Colonic mucosa (tissue), 4 donors: ENCODE measurements around the gene FAM83C. TPM values are rescaled to one million over a fixed set of nuclear protein-coding genes. Genes with fewer than 3 reads are reported as not detected.

Experiments
- DNase-seq: peaks from one replicate; pipeline ENCODE4 v3.0.0-alpha.2; 2020
- H3K27ac ChIP-seq: fragments of 200-600 bp; one replicate; pipeline ENCODE4 v1.8.0; 2021
- H3K27me3 ChIP-seq: fragments of 200-600 bp; one replicate; pipeline ENCODE4 v1.8.0; 2021
- H3K36me3 ChIP-seq: fragments of 200-600 bp; one replicate; pipeline ENCODE4 v1.8.0; 2021
- H3K4me1 ChIP-seq: fragments of 200-600 bp; one replicate; pipeline ENCODE4 v1.8.0; 2021; ENCODE audit warnings: mild to moderate bottlenecking
- H3K4me3 ChIP-seq: fragments of 200-600 bp; one replicate; pipeline ENCODE4 v1.8.0; 2021
- H3K9ac ChIP-seq, 2 donors: one replicate each; pipeline ENCODE4 v1.7.0; 2013; ENCODE audit warnings: control low read depth in 2 of 2, low read depth in 2 of 2, low read length in 2 of 2
- H3K9me3 ChIP-seq: fragments of 200-600 bp; one replicate; pipeline ENCODE4 v1.8.0; 2021
- CTCF ChIP-seq: fragments of 200-600 bp; IDR thresholded peaks from one replicate; pipeline ENCODE4 v1.8.0; 2022; ENCODE audit warnings: antibody characterized with exemption, mild to moderate bottlenecking
- intact Hi-C: fragments of 100-400 bp; cut with DNase I; formaldehyde crosslinking; loops from one replicate; pipeline ENCODE4 v1.14.1; 2022
- total RNA-seq, 2 donors: library from RNA; stranded (reverse); fragmentation: NEBNext Ultra II Directional in 1 of 2; extraction: Animal tissue kit (Norgen Biotek cat#: 25700) in 1 of 2; gene quantifications; one replicate each; pipeline ENCODE4 v1.2.1, GENCODE V29; 2021
- donor health status: healthy.
- donor health status: DM: no; HTN: no; CAD: no.
- donor health status: DM: no; HTN: no; CAD: no.

The FAM83C gene
- total RNA-seq, 2 donors from 2014 or later = 0.45 TPM; not detected in 1

DNA sequence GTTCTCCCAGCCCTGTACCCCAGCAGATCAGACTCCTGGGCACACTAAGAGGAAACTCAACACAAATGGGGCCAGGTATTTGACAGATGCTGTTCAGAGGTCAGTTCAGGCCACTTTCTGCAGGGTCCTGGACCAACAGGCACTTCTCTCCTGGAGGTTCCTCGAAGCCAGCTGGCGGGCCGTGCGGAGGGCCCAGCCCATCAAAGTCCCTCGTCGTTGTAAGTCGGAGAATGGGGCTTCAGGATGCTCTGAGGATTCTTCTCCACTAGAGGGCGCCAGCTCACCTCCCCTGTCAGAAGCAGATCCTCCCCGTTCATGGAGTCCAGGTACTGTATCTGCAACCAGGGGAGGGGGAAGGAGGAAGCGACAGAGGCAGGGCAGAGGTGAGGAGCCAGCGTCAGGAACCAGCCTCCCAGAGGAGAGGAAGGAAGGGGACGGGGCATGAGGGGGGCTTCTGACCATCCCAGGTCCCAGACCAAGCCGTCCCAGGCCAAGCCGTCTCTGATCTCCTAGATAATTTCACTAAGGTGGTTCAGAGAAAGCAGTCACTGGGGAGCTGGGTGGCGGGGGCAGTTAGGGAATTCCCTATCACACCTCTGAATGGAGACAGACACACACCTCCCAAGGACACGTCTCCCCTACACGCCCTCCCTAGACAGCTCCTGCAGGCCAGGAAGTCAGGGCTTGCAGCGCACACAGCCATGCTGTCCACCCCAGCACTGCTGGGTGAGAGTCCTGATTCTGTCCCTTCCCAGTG is 11.7 kb upstream of the FAM83C start:
- Histone ChIP-seq H3K27ac (no peak overlapping the region), H3K9ac (peak overlapping the region in 1 of 2 donors; percentile 21), H3K36me3 (no peaks in the 10 kb centered on the region), H3K4me1 (no peaks in the 10 kb centered on the region), H3K27me3 (no peaks in the 10 kb centered on the region), H3K4me3 (no peak overlapping the region), H3K9me3 (no peaks in the 10 kb centered on the region)
- peak; percentile 87 for DNase-seq
- TF ChIP-seq CTCF = peak; percentile 83
- intact Hi-C loops = loop anchor here (5.0 kb wide), 1 partner anchor 128 kb away; no protein-coding TSS in a partner anchor

DNA sequence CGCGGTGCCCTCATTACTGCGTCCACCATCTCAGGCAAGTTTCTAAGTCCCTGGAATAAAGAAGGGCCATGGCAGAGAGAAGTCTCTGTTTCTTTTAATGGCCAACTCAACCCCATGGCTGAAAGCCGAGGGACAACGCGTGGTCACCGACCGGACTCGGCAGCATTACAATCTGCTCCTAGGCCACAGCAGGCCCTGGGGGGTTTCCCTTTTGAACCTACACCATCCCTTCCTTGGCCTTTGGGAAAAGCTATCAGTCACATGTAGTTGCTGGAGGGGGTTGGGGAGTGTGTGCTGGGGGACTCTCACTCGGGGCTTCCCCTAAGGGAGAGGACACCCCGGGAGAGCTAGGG is 11.1 kb upstream of the FAM83C start:
- Histone ChIP-seq H3K27me3 (no peaks in the 10 kb centered on the region), H3K36me3 (no peaks in the 10 kb centered on the region), H3K27ac (no peak overlapping the region), H3K4me1 (no peaks in the 10 kb centered on the region), H3K9me3 (no peaks in the 10 kb centered on the region), H3K9ac (peak overlapping the region in 1 of 2 donors; percentile 21), H3K4me3 (no peak overlapping the region)
- intact Hi-C loops = loop anchor here (5.0 kb wide), 1 partner anchor 129 kb away; no protein-coding TSS in a partner anchor
- no peak for TF ChIP-seq CTCF
- no peak for DNase-seq

GRCh38 chr20:35302421-35303335 is 10.5 kb upstream of the FAM83C start:
- H3K9me3 ChIP-seq = no peaks in the 10 kb centered on the region
- no peak overlapping the region for H3K27ac ChIP-seq
- H3K27me3 ChIP-seq = no peaks in the 10 kb centered on the region
- no peak overlapping the region for H3K4me3 ChIP-seq
- H3K36me3 ChIP-seq = no peaks in the 10 kb centered on the region
- no peaks in the 10 kb centered on the region for H3K4me1 ChIP-seq
- no peak overlapping the region for H3K9ac ChIP-seq
- no peak for TF ChIP-seq CTCF
- intact Hi-C loops = loop anchor here (5.0 kb wide), 1 partner anchor 130 kb away; no protein-coding TSS in a partner anchor
- DNase-seq = no peak

- no peaks in the 10 kb centered on the region for H3K9me3 ChIP-seq
- no peak overlapping the region for H3K9ac ChIP-seq
- no peaks in the 10 kb centered on the region for H3K36me3 ChIP-seq
- intact Hi-C loops = loop anchor here (5.0 kb wide), 1 partner anchor 131 kb away; no protein-coding TSS in a partner anchor
- no peak overlapping the region for H3K4me3 ChIP-seq
- no peaks in the 10 kb centered on the region for H3K27me3 ChIP-seq
- no peak for DNase-seq
- no peak overlapping the region for H3K27ac ChIP-seq
- no peak for TF ChIP-seq CTCF
- no peaks in the 10 kb centered on the region for H3K4me1 ChIP-seq
These were observed 9.2 kb upstream of the FAM83C start for GRCh38 chr20:35301426-35301825.

DNA sequence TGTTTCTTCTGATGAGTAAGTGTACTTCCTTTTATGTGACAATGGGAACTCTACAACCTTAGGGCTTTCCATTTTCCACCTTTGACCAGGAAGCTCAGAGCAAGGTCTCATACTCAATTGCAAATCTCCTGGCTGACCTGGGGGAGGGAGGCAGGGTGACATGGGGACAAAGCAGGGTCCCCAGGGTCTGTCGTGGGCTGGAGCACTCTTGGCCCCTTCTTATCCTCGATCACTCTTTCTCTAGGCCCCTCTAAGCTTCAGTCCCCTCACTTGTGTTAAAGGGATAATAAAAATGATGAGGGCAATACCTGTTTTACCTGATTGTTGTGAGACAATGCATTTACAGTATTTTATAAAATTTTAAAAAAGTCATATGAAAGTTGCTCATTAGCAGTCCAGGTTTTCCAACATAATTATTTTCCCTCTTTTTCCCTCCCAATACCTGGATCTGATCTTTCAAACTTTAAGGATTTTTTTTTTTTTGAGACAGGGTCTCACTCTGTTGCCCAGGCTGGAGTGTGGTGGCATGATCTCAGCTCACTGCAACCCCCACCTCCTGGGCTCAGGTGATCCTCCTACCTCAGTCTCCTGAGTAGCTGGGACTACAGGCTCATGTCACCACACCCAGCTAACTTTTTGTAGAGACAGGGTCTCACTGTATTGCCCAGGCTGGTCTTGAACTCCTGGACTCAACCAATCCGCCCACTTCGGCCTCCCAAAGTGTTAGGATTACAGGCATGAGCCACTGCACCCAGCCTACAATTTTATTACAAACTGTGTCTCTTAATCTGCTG is 8.4 kb upstream of the FAM83C start:
- Histone ChIP-seq H3K9ac (no peak overlapping the region), H3K4me3 (no peak overlapping the region), H3K4me1 (no peaks in the 10 kb centered on the region), H3K36me3 (no peaks in the 10 kb centered on the region), H3K9me3 (no peaks in the 10 kb centered on the region), H3K27me3 (no peaks in the 10 kb centered on the region), H3K27ac (no peak overlapping the region)
- no peak for DNase-seq
- intact Hi-C loops = loop anchor here (5.0 kb wide), 1 partner anchor 132 kb away; no protein-coding TSS in a partner anchor
- TF ChIP-seq CTCF = no peak
